Gastroesophageal sphincter (tissue), 2 donors: ENCODE results near the gene S100A4.
A peak's percentile ranks its signal among the peaks of the same experiment; 100 is the strongest.

ENCODE experiments used
- EP300 ChIP-seq: sonication (generic); formaldehyde crosslinking; IDR thresholded peaks from one replicate; pipeline ENCODE4 v1.6.1; 2017; ENCODE audit warnings: antibody characterized with exemption, mild to moderate bottlenecking
- POLR2A ChIP-seq, 2 donors: fragments of 450-650 bp; IDR thresholded peaks; one replicate each; pipeline ENCODE4 v1.6.1; 2017; ENCODE audit warnings: antibody characterized with exemption in 2 of 2, mild to moderate bottlenecking in 2 of 2, moderate library complexity in 1 of 2
- POLR2AphosphoS5 ChIP-seq: sonication (generic); formaldehyde crosslinking; IDR thresholded peaks from one replicate; pipeline ENCODE4 v1.6.1; 2017; ENCODE audit warnings: antibody characterized with exemption

GRCh38 chr1:153566414-153567371 lies 21.1 kb upstream of the S100A4 start:
- TF ChIP-seq POLR2AphosphoS5, result peak; percentile 94
- TF ChIP-seq EP300, result no peak
- TF ChIP-seq POLR2A (IDR thresholded peaks at IDR 0.05), result no peak
